Esophagus muscularis mucosa (tissue), 4 donors: Measurements from ENCODE around the gene LILRB4. TPM values are rescaled to one million over a fixed set of nuclear protein-coding genes. Genes with fewer than 3 reads are reported as not detected.
"Not testable (repeated sequence)": the region's sequence is repeated elsewhere in the genome, so short reads cannot be mapped to it uniquely, and the experiment has no call there.

Experiments used
- DNase-seq: peaks from one replicate; pipeline ENCODE4 v3.0.0-alpha.2; 2017; ENCODE audit errors: extremely low spot score
- H3K27ac ChIP-seq, 4 donors: fragments of 200-600 bp; sonication (generic); replicated peaks in 1 of 4; 1 replicate in 3 of 4; 2 replicates in 1 of 4; pipeline ENCODE4 v1.5.1; 2016 to 2019; ENCODE audit warnings: mild to moderate bottlenecking in 1 of 4
- H3K27me3 ChIP-seq, 4 donors: fragments of 200-600 bp; sonication (generic); one replicate each; pipeline versions ENCODE4 v1.5.1 to v1.6.0; 2016 to 2019
- H3K36me3 ChIP-seq, 4 donors: fragments of 200-600 bp; sonication (generic); one replicate each; pipeline ENCODE4 v1.5.1; 2016 to 2019
- H3K4me1 ChIP-seq, 4 donors: fragments of 200-600 bp; sonication (generic); one replicate each; pipeline ENCODE4 v1.5.1; 2016 to 2019
- H3K4me3 ChIP-seq, 4 donors: fragments of 200-600 bp; sonication (generic); 1 replicate in 2 of 4; 2 replicates in 2 of 4; pipeline ENCODE4 v1.5.1; 2016 to 2019; ENCODE audit warnings: mild to moderate bottlenecking in 4 of 4, moderate library complexity in 1 of 4
- H3K9me3 ChIP-seq, 4 donors: fragments of 200-600 bp; sonication (generic); 1 replicate in 3 of 4; 2 replicates in 1 of 4; pipeline ENCODE4 v1.5.1; 2016 to 2019
- EP300 ChIP-seq: sonication (generic); formaldehyde crosslinking; IDR thresholded peaks from one replicate; pipeline ENCODE4 v1.6.1; 2017; ENCODE audit warnings: antibody characterized with exemption
- POLR2A ChIP-seq: fragments of 450-650 bp; IDR thresholded peaks from one replicate; pipeline ENCODE4 v1.6.1; 2017; ENCODE audit warnings: antibody characterized with exemption, moderate library complexity, mild to moderate bottlenecking, low read depth
- POLR2AphosphoS5 ChIP-seq, 2 donors: sonication (generic); formaldehyde crosslinking; IDR thresholded peaks; one replicate each; pipeline ENCODE4 v1.6.1; 2017; ENCODE audit warnings: antibody characterized with exemption in 2 of 2
- WGBS: methylation state at CpG from one replicate; pipeline ENCODE4 v1.1.5; 2018; 5-methylcytosine and 5-hydroxymethylcytosine counted together
- intact Hi-C: fragments of 100-400 bp; cut with DNase I; formaldehyde crosslinking; loops from one replicate; pipeline ENCODE4 v1.15.1; 2023
- total RNA-seq, 4 donors: library from RNA; depleted of rRNA; stranded (reverse); fragments of >200 nt; gene quantifications; one replicate each; pipeline versions ENCODE4 v1.1.0 to v1.2.1, GENCODE V29; 2016
- TF ChIP-seq, protein P1 (sequence below), 3 experiments: fragments of 200-600 bp in 2 of 3; fragments of 450-650 bp in 1 of 3; sonication (generic) in 2 of 3; IDR thresholded peaks; one replicate each; pipeline ENCODE4 v1.5.1; 2017 to 2019; ENCODE audit warnings: antibody characterized with exemption in 3 of 3, mild to moderate bottlenecking in 2 of 3, moderate library complexity in 1 of 3

Gene LILRB4
- total RNA-seq, 4 donors from 2014 or later, result 4.9 to 16.2 (median 6.5) TPM

DNA sequence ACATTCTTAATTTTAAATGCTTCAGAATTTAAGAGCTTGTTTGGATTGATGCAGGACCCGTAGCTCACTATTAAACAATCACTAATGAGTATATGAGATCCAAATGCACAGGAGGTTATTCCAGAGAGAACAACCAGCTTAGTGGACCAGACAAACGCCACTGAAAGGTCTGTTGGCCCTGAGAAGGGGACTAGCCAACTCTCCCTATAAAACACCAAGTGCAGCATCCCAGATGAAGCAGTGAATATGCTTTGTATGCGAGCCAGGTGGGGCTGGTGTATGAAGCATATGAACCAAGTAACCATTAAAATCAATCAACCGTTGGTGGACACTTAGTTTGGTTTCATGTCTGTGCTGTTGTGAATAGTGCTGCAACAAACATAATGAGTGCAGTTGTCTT is 42.3 kb upstream of the LILRB4 start:
- 70% methylated on average over 4 of the region's 4 CpGs for WGBS
- no peak overlapping the region for H3K27ac ChIP-seq
- no peaks in the 10 kb centered on the region for H3K4me1 ChIP-seq
- no peak for TF ChIP-seq POLR2AphosphoS5 (IDR thresholded peaks at IDR 0.05)
- intact Hi-C loops, result no loop called here
- peak; percentile 60 for DNase-seq
- H3K9me3 ChIP-seq, result no peaks in the 10 kb centered on the region
- H3K36me3 ChIP-seq, result no peaks in the 10 kb centered on the region
- peaks cover 0 to 2% (median 0%) of the 10 kb centered on the region in 4 donors for H3K27me3 ChIP-seq
- no peak overlapping the region for H3K4me3 ChIP-seq

DNA sequence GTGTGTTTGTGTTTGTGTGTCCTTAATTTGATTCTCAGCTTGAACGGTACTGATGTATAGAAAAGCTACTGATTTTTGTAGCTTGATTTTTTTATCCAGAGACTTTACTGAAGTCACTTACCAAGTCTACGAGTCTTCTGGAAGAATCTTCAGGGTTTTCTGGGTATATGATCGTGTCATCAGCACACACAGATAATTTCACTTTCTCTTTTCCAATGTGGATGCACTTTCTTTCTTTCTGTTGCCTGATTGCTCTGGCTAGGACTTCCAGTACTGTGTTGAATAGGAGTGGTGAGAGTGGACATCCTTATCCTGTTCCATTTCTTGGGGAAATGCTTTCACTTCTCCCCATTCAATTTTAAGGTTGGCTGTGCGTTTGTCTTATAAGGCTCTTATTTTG is 40.4 kb upstream of the LILRB4 start:
- no peak overlapping the region for H3K27ac ChIP-seq
- H3K9me3 ChIP-seq, result peaks cover 0 to 10% (median 3%) of the 10 kb centered on the region in 4 donors
- no peak for DNase-seq
- intact Hi-C loops, result no loop called here
- 69% methylated on average over 4 of the region's 4 CpGs for WGBS
- H3K4me1 ChIP-seq, result no peaks in the 10 kb centered on the region
- peaks cover 0 to 12% (median 0%) of the 10 kb centered on the region in 4 donors for H3K27me3 ChIP-seq
- no peaks in the 10 kb centered on the region for H3K36me3 ChIP-seq
- H3K4me3 ChIP-seq, result no peak overlapping the region
- TF ChIP-seq POLR2A (no peak), POLR2AphosphoS5 (IDR thresholded peaks at IDR 0.05) (no peak)
- TF ChIP-seq, protein P1, sequence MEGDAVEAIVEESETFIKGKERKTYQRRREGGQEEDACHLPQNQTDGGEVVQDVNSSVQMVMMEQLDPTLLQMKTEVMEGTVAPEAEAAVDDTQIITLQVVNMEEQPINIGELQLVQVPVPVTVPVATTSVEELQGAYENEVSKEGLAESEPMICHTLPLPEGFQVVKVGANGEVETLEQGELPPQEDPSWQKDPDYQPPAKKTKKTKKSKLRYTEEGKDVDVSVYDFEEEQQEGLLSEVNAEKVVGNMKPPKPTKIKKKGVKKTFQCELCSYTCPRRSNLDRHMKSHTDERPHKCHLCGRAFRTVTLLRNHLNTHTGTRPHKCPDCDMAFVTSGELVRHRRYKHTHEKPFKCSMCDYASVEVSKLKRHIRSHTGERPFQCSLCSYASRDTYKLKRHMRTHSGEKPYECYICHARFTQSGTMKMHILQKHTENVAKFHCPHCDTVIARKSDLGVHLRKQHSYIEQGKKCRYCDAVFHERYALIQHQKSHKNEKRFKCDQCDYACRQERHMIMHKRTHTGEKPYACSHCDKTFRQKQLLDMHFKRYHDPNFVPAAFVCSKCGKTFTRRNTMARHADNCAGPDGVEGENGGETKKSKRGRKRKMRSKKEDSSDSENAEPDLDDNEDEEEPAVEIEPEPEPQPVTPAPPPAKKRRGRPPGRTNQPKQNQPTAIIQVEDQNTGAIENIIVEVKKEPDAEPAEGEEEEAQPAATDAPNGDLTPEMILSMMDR (IDR thresholded peaks at IDR 0.05), result no peak

DNA sequence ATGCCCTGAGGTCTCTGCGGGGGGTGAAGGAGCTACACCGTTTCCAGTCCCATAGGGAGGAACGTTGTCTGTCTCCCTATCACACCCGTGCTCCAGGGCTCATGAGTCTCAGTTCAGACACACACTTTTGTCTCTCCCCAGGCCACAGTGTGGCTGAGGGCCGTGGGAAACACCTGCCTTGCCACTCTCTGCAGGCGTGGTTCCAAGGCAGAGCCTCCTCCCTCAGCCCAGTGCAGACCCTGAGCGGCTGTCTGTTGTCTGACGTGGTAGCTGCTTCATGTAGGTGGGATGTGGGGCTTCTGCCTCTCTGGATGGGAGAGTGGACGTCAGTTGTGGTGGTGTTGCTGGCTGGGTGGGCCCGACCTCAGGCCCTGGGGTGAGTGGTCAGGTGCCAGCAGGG is 38.6 kb upstream of the LILRB4 start:
- peaks cover 0 to 12% (median 3%) of the 10 kb centered on the region in 4 donors for H3K9me3 ChIP-seq
- H3K27ac ChIP-seq, H3K36me3 ChIP-seq, intact Hi-C loops, H3K4me3 ChIP-seq, DNase-seq, H3K4me1 ChIP-seq: not testable (repeated sequence)
- 50% methylated on average over 2 of the region's 10 CpGs for WGBS
- H3K27me3 ChIP-seq, result peaks cover 0 to 27% (median 0%) of the 10 kb centered on the region in 4 donors

DNA sequence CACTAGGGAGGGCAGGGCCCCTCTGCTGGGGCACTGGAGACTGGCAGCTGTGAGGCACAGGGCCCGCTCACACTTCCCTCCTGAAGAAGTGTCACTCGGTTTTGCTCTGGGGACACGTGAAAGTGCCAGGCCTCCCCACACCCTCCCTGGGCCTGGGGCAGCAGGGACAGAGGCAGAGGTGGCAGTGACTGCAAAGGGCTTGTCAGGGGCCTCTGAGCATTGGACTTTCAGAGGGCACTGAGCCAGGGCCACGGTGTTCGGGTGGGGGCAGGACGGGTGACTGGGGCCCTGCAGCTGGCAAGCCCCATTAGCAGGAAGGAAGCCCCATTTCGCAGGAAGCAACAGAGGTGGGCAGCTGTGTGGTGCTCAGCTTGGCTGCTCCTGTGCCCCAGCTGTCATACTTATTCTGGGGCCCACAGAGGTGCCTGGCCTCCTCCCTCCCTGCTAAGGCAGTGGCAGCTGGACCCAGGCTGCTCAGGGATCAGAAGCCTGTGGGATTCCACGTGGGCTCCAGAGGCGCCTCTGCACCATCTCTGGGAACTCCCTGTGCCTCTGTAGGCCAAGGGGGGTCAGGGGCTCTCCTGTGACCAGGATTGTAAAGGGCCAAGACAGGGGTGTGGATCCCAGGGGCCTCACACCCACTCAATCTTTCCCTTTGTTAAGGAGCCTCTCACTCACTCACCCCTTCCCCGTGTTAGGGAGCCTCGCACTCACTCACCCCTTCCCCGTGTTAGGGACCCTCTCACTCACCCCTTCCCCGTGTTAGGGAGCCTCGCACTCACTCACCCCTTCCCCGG is 37.7 kb upstream of the LILRB4 start:
- Histone ChIP-seq H3K27me3 (peaks cover 0 to 31% (median 0%) of the 10 kb centered on the region in 4 donors), H3K9me3 (peaks cover 0 to 12% (median 3%) of the 10 kb centered on the region in 4 donors)
- intact Hi-C loops, H3K36me3 ChIP-seq, H3K4me1 ChIP-seq, DNase-seq, H3K4me3 ChIP-seq, H3K27ac ChIP-seq: not testable (repeated sequence)
- 66% methylated on average over 8 of the region's 15 CpGs for WGBS

DNA sequence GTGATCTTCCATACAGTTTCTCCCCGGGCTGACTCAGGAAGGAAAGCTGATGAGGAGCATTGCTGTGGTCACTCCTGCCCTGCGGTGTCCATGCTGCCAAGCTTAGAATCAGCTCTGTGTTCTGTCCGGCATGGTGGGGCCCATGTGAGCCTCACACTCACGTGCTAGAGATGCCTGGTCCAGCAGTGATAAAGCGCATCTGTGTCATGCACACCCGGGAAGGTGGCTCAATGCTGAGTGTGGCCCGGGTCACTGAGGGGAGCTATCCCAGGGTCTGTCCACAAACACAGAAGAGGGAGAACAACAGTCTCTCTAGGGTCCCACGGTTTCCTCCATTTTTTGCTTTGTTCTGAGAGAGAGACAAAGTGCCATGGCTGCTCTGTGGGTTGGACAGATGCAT is 36.0 kb upstream of the LILRB4 start:
- Histone ChIP-seq H3K9me3 (peaks cover 0 to 12% (median 3%) of the 10 kb centered on the region in 4 donors), H3K27me3 (peaks cover 0 to 46% (median 0%) of the 10 kb centered on the region in 4 donors), H3K4me1 (no peaks in the 10 kb centered on the region), H3K36me3 (no peaks in the 10 kb centered on the region), H3K4me3 (no peak overlapping the region), H3K27ac (no peak overlapping the region)
- TF ChIP-seq, protein P1 (IDR thresholded peaks at IDR 0.05), result no peak
- TF ChIP-seq POLR2A (no peak), POLR2AphosphoS5 (IDR thresholded peaks at IDR 0.05) (no peak), EP300 (no peak)
- intact Hi-C loops, result no loop called here
- 75% methylated on average over 8 of the region's 8 CpGs for WGBS
- DNase-seq, result no peak

DNA sequence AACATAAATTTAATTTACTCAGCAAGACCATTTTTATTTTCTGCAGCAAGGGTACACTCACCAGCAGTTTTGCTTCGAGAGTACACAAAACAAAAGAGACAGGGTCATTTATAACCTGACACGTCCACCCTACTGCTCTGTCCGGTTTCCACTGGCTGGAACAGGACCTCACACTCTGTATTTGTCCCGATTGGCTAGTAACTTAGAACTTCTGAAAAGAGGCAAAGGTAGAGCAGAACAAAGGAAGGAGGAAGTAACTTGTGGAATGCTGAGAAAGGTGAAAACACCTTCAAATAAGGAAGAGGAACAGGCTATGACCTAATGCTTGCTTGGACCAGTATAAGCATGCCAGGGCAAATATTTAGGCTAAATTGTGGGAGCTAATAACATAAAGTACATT is 34.9 kb upstream of the LILRB4 start:
- DNase-seq, result not testable (repeated sequence)

DNA sequence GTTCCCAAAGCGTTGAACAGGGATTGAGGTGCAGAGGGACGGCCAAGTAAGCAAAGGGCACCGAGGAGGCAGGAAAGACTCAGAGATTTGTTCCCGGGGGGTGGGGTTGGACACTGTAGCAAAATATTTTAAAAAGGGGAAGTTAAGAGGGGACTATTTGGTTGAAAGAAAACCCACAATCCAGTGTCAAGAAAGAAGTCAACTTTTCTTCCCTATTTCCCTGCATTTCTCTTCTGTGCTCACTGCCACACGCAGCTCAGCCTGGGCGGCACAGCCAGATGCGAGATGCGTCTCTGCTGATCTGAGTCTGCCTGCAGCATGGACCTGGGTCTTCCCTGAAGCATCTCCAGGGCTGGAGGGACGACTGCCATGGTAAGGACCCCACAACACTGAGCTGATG is 32.5 kb upstream of the LILRB4 start, which contains the start of gene LILRB1:
Gene LILRB1 (plus strand): TSS at position 223 of the 400 bp plus-strand sequence. CDS start 590 bp downstream, outside the sequence.
- H3K27ac ChIP-seq, H3K4me1 ChIP-seq, H3K36me3 ChIP-seq, intact Hi-C loops, DNase-seq: not testable (repeated sequence)
- H3K4me3 ChIP-seq, result peak within 1 kb of the TSS in 2 of 4 donors; percentile 16 to 30
- peaks cover 0 to 78% (median 0%) of the 10 kb centered on the region in 4 donors for H3K27me3 ChIP-seq
- H3K9me3 ChIP-seq, result peaks cover 0 to 12% (median 3%) of the 10 kb centered on the region in 4 donors
- 62% methylated on average over 9 of the region's 9 CpGs for WGBS

More for the DNA sequence above, 34.9 kb upstream of the LILRB4 start:
- H3K27ac ChIP-seq, intact Hi-C loops, H3K4me1 ChIP-seq, H3K4me3 ChIP-seq, H3K36me3 ChIP-seq: not testable (repeated sequence)
- 39% methylated on average over 4 of the region's 4 CpGs for WGBS
- peaks cover 0 to 57% (median 0%) of the 10 kb centered on the region in 4 donors for H3K27me3 ChIP-seq
- H3K9me3 ChIP-seq, result peaks cover 0 to 12% (median 3%) of the 10 kb centered on the region in 4 donors
